HG03175 (cell line): ENCODE measurements around the gene CHN1.
A peak's percentile ranks its signal among the peaks of the same experiment; 100 is the strongest.

Experiments used
- ATAC-seq: cut with Tn5 transposase; IDR thresholded peaks from one replicate; pipeline ENCODE4 v1.9.1; 2021; ENCODE audit warnings: mild to moderate bottlenecking, moderate library complexity; ENCODE audit not compliant: unreplicated experiment

Gene CHN1

GRCh38 chr2:175011505-175011904, 6.3 kb upstream of the CHN1 start:
- no peak for ATAC-seq

GRCh38 chr2:175010848-175011254, 5.7 kb upstream of the CHN1 start:
- ATAC-seq: no peak

- ATAC-seq: no peak
Measured at GRCh38 chr2:175009917-175010621, 4.9 kb upstream of the CHN1 start.

GRCh38 chr2:175008801-175009495, 3.8 kb upstream of the CHN1 start:
- ATAC-seq: no peak

- no peak for ATAC-seq
Measured at GRCh38 chr2:175008009-175008408, 2.8 kb upstream of the CHN1 start.

GRCh38 chr2:175007510-175007909, 2.3 kb upstream of the CHN1 start:
- ATAC-seq: no peak

GRCh38 chr2:175006281-175006680, 1.1 kb upstream of the CHN1 start:
- ATAC-seq: no peak

- ATAC-seq: no peak
Measured at GRCh38 chr2:175005733-175006264, 618 bp upstream of the CHN1 start.

GRCh38 chr2:175004730-175004979, 526 bp downstream of the CHN1 start:
- ATAC-seq: peak; percentile 32

- ATAC-seq: no peak
Measured at GRCh38 chr2:175003875-175004729, 1.1 kb downstream of the CHN1 start.

GRCh38 chr2:175002547-175003274, 2.5 kb downstream of the CHN1 start:
- no peak for ATAC-seq

- no peak for ATAC-seq
Measured at GRCh38 chr2:175001566-175001965, 3.6 kb downstream of the CHN1 start.

GRCh38 chr2:174997110-174997509, 8.1 kb downstream of the CHN1 start:
- no peak for ATAC-seq

GRCh38 chr2:174996622-174997021, 8.6 kb downstream of the CHN1 start:
- ATAC-seq: no peak

- no peak for ATAC-seq
Measured at GRCh38 chr2:174994381-174994780, 10.8 kb downstream of the CHN1 start.

- no peak for ATAC-seq
Measured at GRCh38 chr2:174992886-174993285, 12.3 kb downstream of the CHN1 start.

GRCh38 chr2:174985614-174986013, 19.6 kb downstream of the CHN1 start:
- ATAC-seq: no peak

- no peak for ATAC-seq
Measured at GRCh38 chr2:174984561-174984960, 20.6 kb downstream of the CHN1 start.

GRCh38 chr2:174981331-174981730, 23.9 kb downstream of the CHN1 start:
- ATAC-seq: no peak

GRCh38 chr2:174979996-174980395, 25.2 kb downstream of the CHN1 start:
- no peak for ATAC-seq

GRCh38 chr2:174977364-174977763, 27.8 kb downstream of the CHN1 start:
- ATAC-seq: no peak
